ENCODE data around the gene MEGF11. TPM values are rescaled to one million over a fixed set of nuclear protein-coding genes. Genes with fewer than 3 reads are reported as not detected.

The MEGF11 gene
- total RNA-seq, 1 experiment from 2014 or later = not detected

GRCh38 chr15:66170716-66171115, 82.8 kb downstream of the MEGF11 start:
- Histone ChIP-seq H3K79me2 (ENCODE audit: low read depth) (no peaks in the 10 kb centered on the region), H3K36me3 (ENCODE audit: low read depth) (no peaks in the 10 kb centered on the region), H3K4me2 (no peak overlapping the region), H3K27me3 (ENCODE audit: insufficient read depth, low read depth) (peaks cover 31% of the 10 kb centered on the region; the same call in 1 of the 2 replicates), H3K9me2 (ENCODE audit: insufficient read depth) (no peaks in the 10 kb centered on the region), H3K27ac (no peak overlapping the region), H3K4me1 (replicated peaks; ENCODE audit: insufficient read depth) (no peaks in the 10 kb centered on the region), H3K9me3 (ENCODE audit: insufficient read depth, low read depth) (no peaks in the 10 kb centered on the region), H3F3A (ENCODE audit: insufficient read depth, low read depth) (no peaks in the 10 kb centered on the region), H2AFZ (no peak overlapping the region), H3K4me3 (no peak overlapping the region), H4K20me1 (ENCODE audit: insufficient read depth) (no peaks in the 10 kb centered on the region)
- ChIA-PET CTCF (no interaction called here), POLR2A (ENCODE audit: unreplicated experiment) (no interaction called here)
- no TSS peak for BruUV-seq (replicated peaks)
- intact Hi-C loops (cut with micrococcal nuclease; ENCODE audit: unreplicated experiment) = no loop called here
- DNase-seq = no peak
- TF ChIP-seq CTCF (conservative IDR thresholded peaks at IDR 0.05) (no peak), EZH2 (IDR thresholded peaks at IDR 0.05; ENCODE audit: low read depth) (no peak)

GRCh38 chr15:66170042-66170441, 83.5 kb downstream of the MEGF11 start:
- Histone ChIP-seq H3K79me2 (ENCODE audit: low read depth) (no peaks in the 10 kb centered on the region), H3K27me3 (ENCODE audit: insufficient read depth, low read depth) (peaks cover 24% of the 10 kb centered on the region; the same call in 1 of the 2 replicates), H3K36me3 (ENCODE audit: low read depth) (no peaks in the 10 kb centered on the region), H3K9me3 (ENCODE audit: insufficient read depth, low read depth) (no peaks in the 10 kb centered on the region), H3K4me2 (no peak overlapping the region), H3F3A (ENCODE audit: insufficient read depth, low read depth) (no peaks in the 10 kb centered on the region), H2AFZ (no peak overlapping the region), H3K4me1 (replicated peaks; ENCODE audit: insufficient read depth) (no peaks in the 10 kb centered on the region), H3K4me3 (no peak overlapping the region), H3K27ac (no peak overlapping the region), H4K20me1 (ENCODE audit: insufficient read depth) (no peaks in the 10 kb centered on the region), H3K9me2 (ENCODE audit: insufficient read depth) (no peaks in the 10 kb centered on the region)
- no peak for TF ChIP-seq CTCF (conservative IDR thresholded peaks at IDR 0.05)
- DNase-seq = no peak
- intact Hi-C loops (cut with micrococcal nuclease; ENCODE audit: unreplicated experiment) = no loop called here
- no TSS peak for BruUV-seq (replicated peaks)
- ChIA-PET POLR2A (ENCODE audit: unreplicated experiment) (no interaction called here), CTCF (no interaction called here)

- Histone ChIP-seq H3K27me3 (ENCODE audit: insufficient read depth, low read depth) (peaks cover 21% of the 10 kb centered on the region; the same call in 1 of the 2 replicates), H3K27ac (no peak overlapping the region), H3K4me3 (no peak overlapping the region), H3K4me2 (no peak overlapping the region), H2AFZ (no peak overlapping the region), H3K9me3 (ENCODE audit: insufficient read depth, low read depth) (no peaks in the 10 kb centered on the region), H3K36me3 (ENCODE audit: low read depth) (no peaks in the 10 kb centered on the region), H3K4me1 (replicated peaks; ENCODE audit: insufficient read depth) (no peaks in the 10 kb centered on the region), H3K9me2 (ENCODE audit: insufficient read depth) (no peaks in the 10 kb centered on the region), H4K20me1 (ENCODE audit: insufficient read depth) (no peaks in the 10 kb centered on the region), H3F3A (ENCODE audit: insufficient read depth, low read depth) (no peaks in the 10 kb centered on the region), H3K79me2 (ENCODE audit: low read depth) (no peaks in the 10 kb centered on the region)
- POLR2A ChIA-PET (ENCODE audit: unreplicated experiment) = no interaction called here
- intact Hi-C loops (cut with micrococcal nuclease; ENCODE audit: unreplicated experiment) = no loop called here
- BruUV-seq (replicated peaks) = no TSS peak
- no peak for TF ChIP-seq EZH2 (IDR thresholded peaks at IDR 0.05; ENCODE audit: low read depth)
- TF ChIP-seq CTCF (conservative IDR thresholded peaks at IDR 0.05) = no peak
- CTCF ChIA-PET = no interaction called here
- DNase-seq = no peak
Measured at GRCh38 chr15:66169625-66170024, 83.9 kb downstream of the MEGF11 start.
